Astrocyte (in vitro differentiated cells and primary cell): ENCODE results near the gene MUC5AC. TPM values are rescaled to one million over a fixed set of nuclear protein-coding genes. Genes with fewer than 3 reads are reported as not detected.

Experiments
- DNase-seq: peaks from one replicate; pipeline ENCODE4 v3.0.0-alpha.2; 2010; ENCODE audit warnings: low read depth
- FAIRE-seq: peaks from 2 replicates; lab custom pipeline; 2011; peaks lifted over from hg19 to GRCh38; lab: Jason Lieb, UNC
- H2AFZ ChIP-seq: 2 replicates; pipeline ENCODE4 v1.6.0; 2012; ENCODE audit warnings: low read depth, low read length, inconsistent platforms
- H3K27ac ChIP-seq: 2 replicates; pipeline ENCODE4 v1.5.1; 2011; ENCODE audit warnings: low read depth, low read length, inconsistent platforms
- H3K27me3 ChIP-seq: 2 replicates; pipeline ENCODE4 v1.6.0; 2011; ENCODE audit warnings: low read length, inconsistent platforms; ENCODE audit not compliant: insufficient read depth
- H3K36me3 ChIP-seq: 2 replicates; pipeline ENCODE4 v1.5.1; 2011; ENCODE audit warnings: low read length, inconsistent platforms; ENCODE audit not compliant: insufficient read depth
- H3K4me1 ChIP-seq: 2 replicates; pipeline ENCODE4 v1.5.1; 2011; ENCODE audit warnings: low read length, inconsistent platforms; ENCODE audit not compliant: insufficient read depth
- H3K4me2 ChIP-seq: 2 replicates; pipeline ENCODE4 v1.6.0; 2012; ENCODE audit warnings: low read length, inconsistent platforms
- H3K4me3 ChIP-seq: 2 replicates; pipeline ENCODE4 v1.5.1; 2011; ENCODE audit warnings: low read depth, mild to moderate bottlenecking, low read length, inconsistent platforms; ENCODE audit not compliant: insufficient read depth
- H3K79me2 ChIP-seq: 2 replicates; pipeline ENCODE4 v1.6.0; 2012; ENCODE audit warnings: mild to moderate bottlenecking, low read length, inconsistent platforms; ENCODE audit not compliant: insufficient read depth
- H3K9ac ChIP-seq: 2 replicates; pipeline ENCODE4 v1.6.0; 2012; ENCODE audit warnings: mild to moderate bottlenecking, low read length, inconsistent platforms
- H3K9me3 ChIP-seq: 2 replicates; pipeline ENCODE4 v1.5.1; 2012; ENCODE audit warnings: low read depth, mild to moderate bottlenecking, low read length, inconsistent platforms; ENCODE audit not compliant: insufficient read depth
- H4K20me1 ChIP-seq: 2 replicates; pipeline ENCODE4 v1.6.0; 2012; ENCODE audit warnings: low read length, inconsistent platforms; ENCODE audit not compliant: insufficient read depth
- H3K27ac Mint-ChIP-seq: one replicate; pipeline ENCODE4 v1.8.0; 2021; ENCODE audit warnings: mild to moderate bottlenecking, mixed read lengths; ENCODE audit not compliant: unreplicated experiment
- H3K27me3 Mint-ChIP-seq: one replicate; pipeline ENCODE4 v1.8.0; 2021; ENCODE audit warnings: low read depth, mixed read lengths; ENCODE audit not compliant: unreplicated experiment
- H3K36me3 Mint-ChIP-seq: one replicate; pipeline ENCODE4 v1.8.0; 2021; ENCODE audit warnings: low read depth, mixed read lengths; ENCODE audit not compliant: unreplicated experiment
- H3K4me1 Mint-ChIP-seq: one replicate; pipeline ENCODE4 v1.8.0; 2021; ENCODE audit warnings: low read depth, mixed read lengths; ENCODE audit not compliant: unreplicated experiment
- H3K4me3 Mint-ChIP-seq: one replicate; pipeline ENCODE4 v1.8.0; 2021; ENCODE audit warnings: mild to moderate bottlenecking, moderate library complexity, mixed read lengths; ENCODE audit not compliant: unreplicated experiment
- H3K9me3 Mint-ChIP-seq: one replicate; pipeline ENCODE4 v1.8.0; 2021; ENCODE audit warnings: mild to moderate bottlenecking, mixed read lengths; ENCODE audit not compliant: unreplicated experiment
- EZH2 ChIP-seq: IDR thresholded peaks from 2 replicates; pipeline ENCODE4 v1.6.1; 2012; ENCODE audit warnings: mild to moderate bottlenecking, low read length, inconsistent platforms; ENCODE audit not compliant: insufficient read depth
- total RNA-seq: library from RNA; stranded (reverse); gene quantifications from 2 replicates; pipeline ENCODE4 v1.2.1, GENCODE V29; 2021
- TF ChIP-seq, protein P1 (sequence below): IDR thresholded peaks from 2 replicates; pipeline ENCODE4 v1.5.1; 2011; ENCODE audit warnings: low read depth, mild to moderate bottlenecking, inconsistent platforms, low read length, moderate library complexity; ENCODE audit not compliant: insufficient read depth

Gene MUC5AC
- total RNA-seq, 1 donor from 2014 or later, result not detected

GRCh38 chr11:1123970-1124369 is 33.8 kb upstream of the MUC5AC start:
- no peaks in the 10 kb centered on the region for H4K20me1 ChIP-seq
- no peaks in the 10 kb centered on the region for H3K27me3 ChIP-seq
- TF ChIP-seq, protein P1, sequence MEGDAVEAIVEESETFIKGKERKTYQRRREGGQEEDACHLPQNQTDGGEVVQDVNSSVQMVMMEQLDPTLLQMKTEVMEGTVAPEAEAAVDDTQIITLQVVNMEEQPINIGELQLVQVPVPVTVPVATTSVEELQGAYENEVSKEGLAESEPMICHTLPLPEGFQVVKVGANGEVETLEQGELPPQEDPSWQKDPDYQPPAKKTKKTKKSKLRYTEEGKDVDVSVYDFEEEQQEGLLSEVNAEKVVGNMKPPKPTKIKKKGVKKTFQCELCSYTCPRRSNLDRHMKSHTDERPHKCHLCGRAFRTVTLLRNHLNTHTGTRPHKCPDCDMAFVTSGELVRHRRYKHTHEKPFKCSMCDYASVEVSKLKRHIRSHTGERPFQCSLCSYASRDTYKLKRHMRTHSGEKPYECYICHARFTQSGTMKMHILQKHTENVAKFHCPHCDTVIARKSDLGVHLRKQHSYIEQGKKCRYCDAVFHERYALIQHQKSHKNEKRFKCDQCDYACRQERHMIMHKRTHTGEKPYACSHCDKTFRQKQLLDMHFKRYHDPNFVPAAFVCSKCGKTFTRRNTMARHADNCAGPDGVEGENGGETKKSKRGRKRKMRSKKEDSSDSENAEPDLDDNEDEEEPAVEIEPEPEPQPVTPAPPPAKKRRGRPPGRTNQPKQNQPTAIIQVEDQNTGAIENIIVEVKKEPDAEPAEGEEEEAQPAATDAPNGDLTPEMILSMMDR, result no peak
- no peak for TF ChIP-seq EZH2
- Mint-ChIP-seq H3K4me1 (peaks cover 1% of the 10 kb centered on the region), H3K27ac (no peak overlapping the region), H3K36me3 (no peaks in the 10 kb centered on the region), H3K9me3 (peaks cover 5% of the 10 kb centered on the region), H3K27me3 (peaks cover 47% of the 10 kb centered on the region), H3K4me3 (no peak overlapping the region)
- H3K4me1 ChIP-seq, result no peaks in the 10 kb centered on the region
- H3K79me2 ChIP-seq, result no peaks in the 10 kb centered on the region
- H3K9ac ChIP-seq, result no peak overlapping the region
- H3K4me3 ChIP-seq, result no peak overlapping the region
- no peak overlapping the region for H3K4me2 ChIP-seq
- H3K27ac ChIP-seq, result no peak overlapping the region
- FAIRE-seq (no peak), DNase-seq (no peak)
- no peak overlapping the region for H2AFZ ChIP-seq
- no peaks in the 10 kb centered on the region for H3K36me3 ChIP-seq
- no peaks in the 10 kb centered on the region for H3K9me3 ChIP-seq

DNA sequence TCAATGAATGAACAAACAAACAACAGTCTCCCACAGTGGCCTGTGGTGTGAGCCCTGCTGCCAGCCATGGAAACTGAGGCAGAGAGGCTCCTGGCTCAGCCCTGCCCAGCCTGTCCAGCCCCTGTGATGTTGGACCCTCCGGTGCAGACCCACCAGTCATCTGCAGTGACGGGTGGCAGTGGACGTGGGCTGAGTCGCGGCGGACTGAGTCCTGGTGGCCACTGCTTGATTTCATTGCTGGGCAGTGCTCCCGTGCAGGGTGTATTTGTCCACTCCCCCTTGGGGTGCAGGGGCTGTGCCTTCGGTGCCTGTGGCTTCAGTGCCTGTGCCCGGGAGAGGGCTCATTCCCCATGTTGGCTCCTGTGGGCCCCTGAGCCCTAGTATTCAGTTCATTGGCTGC is 31.9 kb upstream of the MUC5AC start:
- H3K27ac ChIP-seq, result no peak overlapping the region
- H3K4me1 ChIP-seq, result no peaks in the 10 kb centered on the region
- no peak overlapping the region for H3K9ac ChIP-seq
- H2AFZ ChIP-seq, result no peak overlapping the region
- DNase-seq (no peak), FAIRE-seq (no peak)
- H3K79me2 ChIP-seq, result no peaks in the 10 kb centered on the region
- H3K9me3 ChIP-seq, result no peaks in the 10 kb centered on the region
- no peaks in the 10 kb centered on the region for H3K36me3 Mint-ChIP-seq
- peaks cover 1% of the 10 kb centered on the region for H3K4me1 Mint-ChIP-seq
- H3K4me3 ChIP-seq, result no peak overlapping the region
- H3K36me3 ChIP-seq, result no peaks in the 10 kb centered on the region
- no peak overlapping the region for H3K4me2 ChIP-seq
- TF ChIP-seq, protein P1, result no peak
- TF ChIP-seq EZH2, result no peak
- no peak overlapping the region for H3K27ac Mint-ChIP-seq
- peaks cover 5% of the 10 kb centered on the region for H3K9me3 Mint-ChIP-seq
- H3K4me3 Mint-ChIP-seq, result no peak overlapping the region
- no peaks in the 10 kb centered on the region for H3K27me3 ChIP-seq
- H4K20me1 ChIP-seq, result no peaks in the 10 kb centered on the region
- peaks cover 38% of the 10 kb centered on the region for H3K27me3 Mint-ChIP-seq

DNA sequence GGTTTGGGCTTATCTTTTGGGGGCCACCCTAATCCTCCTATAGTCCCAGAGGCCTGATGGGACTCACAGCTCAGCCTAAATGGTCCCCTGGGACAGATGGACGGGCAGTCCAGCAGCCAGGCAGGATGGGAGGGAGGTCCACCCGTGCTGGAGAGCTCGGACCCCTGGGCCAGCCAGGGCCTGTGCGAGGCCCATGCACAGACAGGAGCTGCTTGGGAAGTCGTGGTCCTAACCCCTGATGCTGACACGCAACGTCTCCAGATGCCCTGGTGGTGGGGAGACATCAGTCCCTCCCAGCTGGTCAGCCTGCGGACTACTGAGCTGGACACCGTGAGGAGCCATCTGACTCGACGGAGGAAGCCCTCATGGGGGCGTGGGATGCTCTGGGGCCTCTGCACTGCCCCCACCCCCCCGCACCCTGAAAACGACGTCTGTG is 31.2 kb upstream of the MUC5AC start:
- H3K9me3 ChIP-seq, result no peaks in the 10 kb centered on the region
- FAIRE-seq, result no peak
- H3K36me3 Mint-ChIP-seq, result no peaks in the 10 kb centered on the region

More for the DNA sequence above, 31.2 kb upstream of the MUC5AC start:
- Histone ChIP-seq H3K79me2 (no peaks in the 10 kb centered on the region), H3K27me3 (no peaks in the 10 kb centered on the region), H3K4me1 (no peaks in the 10 kb centered on the region), H3K27ac (no peak overlapping the region), H3K36me3 (no peaks in the 10 kb centered on the region), H3K4me2 (no peak overlapping the region), H4K20me1 (no peaks in the 10 kb centered on the region), H3K9ac (no peak overlapping the region), H3K4me3 (no peak overlapping the region), H2AFZ (no peak overlapping the region)
- Mint-ChIP-seq H3K4me3 (no peak overlapping the region), H3K27me3 (peaks cover 37% of the 10 kb centered on the region), H3K9me3 (peaks cover 5% of the 10 kb centered on the region), H3K27ac (no peak overlapping the region), H3K4me1 (peaks cover 1% of the 10 kb centered on the region)
- TF ChIP-seq, protein P1, result no peak
- no peak for TF ChIP-seq EZH2
- no peak for DNase-seq
